Middle frontal gyrus (tissue), 1 donor: ENCODE data around the gene CLK2.
"Not testable (repeated sequence)": the region's sequence is repeated elsewhere in the genome, so short reads cannot be mapped to it uniquely, and the experiment has no call there.

Experiments
- DNase-seq: peaks from one replicate; pipeline ENCODE4 v3.0.0-alpha.2; 2015; ENCODE audit warnings: low spot score; ENCODE audit errors: extremely low spot score

CLK2 gene

GRCh38 chr1:155268630-155269029, 4.7 kb downstream of the CLK2 start:
- DNase-seq: no peak

DNA sequence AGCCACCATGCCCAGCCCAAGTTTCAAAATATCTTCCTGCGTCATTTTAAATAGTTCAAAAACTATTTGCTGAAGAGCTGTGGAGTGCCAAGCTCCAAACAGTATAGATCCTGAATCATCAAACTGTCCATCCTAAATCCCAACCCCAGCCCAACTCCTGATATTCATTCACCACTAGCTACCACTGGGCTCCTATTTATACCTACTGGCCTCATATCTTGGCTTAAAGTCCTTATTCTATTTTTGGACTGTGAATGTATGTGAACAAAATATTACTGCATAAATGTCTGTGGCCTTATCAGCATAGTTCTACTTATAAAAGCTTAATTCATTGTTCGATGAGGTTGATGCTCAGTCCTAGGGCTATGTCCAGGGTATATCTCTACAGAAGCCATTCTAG, 5.9 kb downstream of the CLK2 start:
- DNase-seq: no peak

DNA sequence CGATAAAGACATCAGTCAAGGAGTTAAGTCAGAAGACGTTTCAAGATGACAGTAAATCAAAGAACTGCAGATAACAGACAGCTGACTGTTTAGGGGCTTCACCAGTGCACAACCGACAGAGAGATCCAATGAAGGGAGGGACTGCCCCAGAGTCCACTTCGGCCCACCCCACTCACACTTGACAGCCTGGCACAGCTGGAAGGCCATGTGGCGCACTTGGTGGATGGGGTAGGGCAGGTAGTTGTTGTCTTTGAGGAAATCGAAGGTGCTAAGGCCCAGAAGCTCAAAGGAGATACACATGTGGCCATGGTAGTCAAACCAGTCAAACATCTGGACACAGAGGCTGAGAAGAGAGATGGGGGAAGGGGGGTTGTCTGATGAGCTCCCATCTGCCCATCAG, 6.8 kb downstream of the CLK2 start:
- DNase-seq: no peak

DNA sequence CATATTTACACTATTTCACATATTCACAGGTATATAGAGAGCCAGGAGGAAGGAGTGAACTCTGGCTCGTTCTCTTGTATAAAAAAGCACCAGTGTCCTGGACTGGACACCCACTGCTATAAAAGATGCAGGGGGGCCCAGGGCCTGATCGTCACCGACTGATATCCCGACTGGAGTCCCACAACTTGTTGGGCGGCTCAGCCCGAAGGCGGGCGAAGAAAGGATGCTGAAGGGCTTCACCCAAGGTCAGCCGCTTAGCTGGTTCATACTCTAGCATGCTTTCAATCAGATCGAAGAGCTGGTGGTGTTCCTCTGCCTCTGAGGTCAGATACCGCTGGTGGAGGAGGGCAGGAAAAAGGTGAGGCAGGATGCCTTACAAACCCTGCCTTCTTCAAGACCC, 10.2 kb downstream of the CLK2 start:
- no peak for DNase-seq

- DNase-seq: peak; percentile 99
Measured at GRCh38 chr1:155261852-155262673, 11.2 kb downstream of the CLK2 start, which contains the start of gene SCAMP3. Gene SCAMP3 (minus strand): TSS chr1:155262360. CDS start chr1:155262151, 209 bp downstream.

DNA sequence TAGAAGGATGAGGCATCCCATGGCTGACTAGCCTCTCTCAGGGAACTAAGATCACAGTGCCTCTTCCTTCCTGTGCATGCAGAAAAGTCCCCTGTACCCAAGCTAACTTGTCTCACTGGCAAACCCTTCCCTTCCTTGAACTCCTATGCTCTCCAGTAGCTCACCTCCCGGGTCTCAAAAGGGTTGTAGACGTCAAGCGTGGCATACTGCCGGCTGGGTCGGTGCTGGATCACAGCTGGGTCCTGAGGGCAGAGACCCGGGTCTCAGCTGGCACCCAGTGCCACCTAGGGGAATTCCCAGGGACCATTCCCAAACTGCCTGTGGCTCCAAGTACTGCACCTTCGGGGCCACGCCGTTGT, 11.8 kb downstream of the CLK2 start:
- no peak for DNase-seq

GRCh38 chr1:155260276-155260675, 13.0 kb downstream of the CLK2 start:
- DNase-seq: no peak

GRCh38 chr1:155256058-155256852, 17.0 kb downstream of the CLK2 start:
- DNase-seq: no peak

DNA sequence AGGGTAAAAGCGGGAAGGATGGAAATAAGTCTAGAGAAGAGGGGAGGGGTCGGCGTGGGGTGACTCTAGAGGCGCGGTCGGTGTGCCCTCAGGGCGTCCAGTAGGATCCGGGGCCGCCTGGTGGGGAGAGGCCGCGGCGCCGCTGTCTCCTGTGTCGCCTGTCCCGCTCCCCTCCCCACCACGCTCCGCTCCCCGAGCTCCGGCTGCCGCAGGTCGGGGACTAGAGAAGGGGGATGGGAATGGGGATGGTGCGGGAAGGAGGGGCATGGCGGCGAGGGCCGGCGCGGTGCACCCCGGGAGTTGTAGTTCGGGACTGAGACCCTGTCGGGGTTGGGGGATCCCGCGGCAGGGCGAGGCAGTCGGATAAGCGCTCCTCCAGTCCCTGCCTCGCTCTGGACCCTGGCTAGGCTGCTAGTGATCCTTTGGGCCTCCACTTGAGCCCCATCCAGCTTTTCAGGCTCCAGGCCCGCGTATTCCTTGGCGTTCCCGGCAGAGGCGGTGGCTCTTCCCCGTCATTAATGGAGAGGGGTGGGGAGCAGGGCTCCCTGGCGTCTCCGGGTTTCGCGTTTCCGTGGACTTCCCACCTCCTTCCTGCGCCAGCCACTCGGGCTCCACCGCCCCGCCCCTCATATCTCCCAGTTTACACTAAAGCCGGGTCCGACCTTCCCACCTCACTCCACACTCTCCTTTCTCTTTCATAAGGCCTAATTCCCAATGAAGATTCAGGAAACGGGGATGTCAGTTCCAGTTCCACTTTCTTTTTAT, 17.9 kb downstream of the CLK2 start, which contains the start of gene ENTREP3:
Gene ENTREP3, minus strand, starts transcription at position 241 of the 765 bp plus-strand sequence. CDS start 606 bp downstream, outside the sequence.
- peak; percentile 76 for DNase-seq

DNA sequence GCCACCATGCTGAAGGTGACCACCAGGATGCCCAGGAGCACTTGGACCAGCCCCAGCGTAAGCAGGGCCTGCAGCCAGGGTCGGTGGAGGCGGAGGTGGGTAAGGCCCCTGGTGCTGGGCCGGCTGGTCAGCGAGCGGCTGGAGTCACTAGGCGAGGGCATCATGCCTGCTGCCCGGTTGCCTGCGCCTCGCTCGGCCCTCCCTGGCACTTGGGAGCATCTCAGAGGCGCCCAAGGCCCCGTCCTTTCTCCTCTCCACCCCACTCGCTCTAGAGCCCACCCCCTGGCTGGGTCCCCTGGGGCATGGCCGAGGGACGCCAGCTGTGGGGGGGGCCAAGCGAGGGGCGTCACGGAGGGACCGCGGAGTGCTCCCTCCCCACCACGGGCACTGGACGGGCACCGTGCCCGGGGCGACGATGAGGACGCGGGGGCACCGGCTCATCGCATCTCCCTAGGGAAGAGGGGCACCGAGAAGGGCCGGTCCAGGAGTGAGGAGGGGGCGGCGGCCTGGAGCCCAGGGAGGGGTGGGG, 18.5 kb downstream of the CLK2 start:
- no peak for DNase-seq

GRCh38 chr1:155254228-155254713, 19.0 kb downstream of the CLK2 start:
- no peak for DNase-seq

DNA sequence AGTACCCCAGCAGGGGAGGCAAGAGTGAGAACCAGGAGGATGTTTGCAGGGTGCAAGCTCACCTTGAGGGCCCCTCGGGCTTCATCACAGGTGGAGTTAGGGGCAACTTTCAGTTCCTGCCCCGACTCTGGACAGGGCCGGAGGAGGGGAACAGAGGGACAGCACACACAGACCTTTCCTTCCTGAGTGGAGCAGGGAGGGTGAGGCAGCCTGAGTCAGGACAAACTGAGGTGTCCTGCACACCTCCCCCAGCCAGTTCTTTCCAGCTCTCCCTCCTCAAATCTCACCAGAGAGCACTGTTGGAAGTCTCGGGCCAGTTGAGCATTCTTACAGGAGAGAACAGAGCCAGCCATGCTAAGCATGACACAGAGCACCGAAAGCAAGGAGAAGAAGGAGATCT, 19.5 kb downstream of the CLK2 start:
- no peak for DNase-seq

DNA sequence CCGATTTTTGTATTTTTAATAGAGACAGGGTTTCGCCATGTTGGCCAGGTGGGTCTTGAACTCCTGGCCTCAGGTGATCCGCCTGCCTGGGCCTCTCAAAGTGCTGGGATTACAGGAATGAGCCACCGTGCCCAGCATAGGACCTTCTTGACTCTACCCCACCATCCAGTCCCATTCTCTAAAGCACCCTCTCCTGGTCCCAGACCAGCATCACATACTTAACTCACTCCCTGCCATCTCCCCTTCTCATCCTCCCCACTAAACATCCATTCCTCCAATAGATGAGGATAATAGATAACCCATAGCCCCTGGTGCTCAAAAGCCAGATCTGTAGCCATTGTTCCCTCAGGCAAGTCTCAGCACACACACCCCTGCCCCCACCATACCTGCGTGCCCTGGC, 20.1 kb downstream of the CLK2 start:
- DNase-seq: no peak

- no peak for DNase-seq
Measured at GRCh38 chr1:155251566-155251965, 21.7 kb downstream of the CLK2 start.

DNA sequence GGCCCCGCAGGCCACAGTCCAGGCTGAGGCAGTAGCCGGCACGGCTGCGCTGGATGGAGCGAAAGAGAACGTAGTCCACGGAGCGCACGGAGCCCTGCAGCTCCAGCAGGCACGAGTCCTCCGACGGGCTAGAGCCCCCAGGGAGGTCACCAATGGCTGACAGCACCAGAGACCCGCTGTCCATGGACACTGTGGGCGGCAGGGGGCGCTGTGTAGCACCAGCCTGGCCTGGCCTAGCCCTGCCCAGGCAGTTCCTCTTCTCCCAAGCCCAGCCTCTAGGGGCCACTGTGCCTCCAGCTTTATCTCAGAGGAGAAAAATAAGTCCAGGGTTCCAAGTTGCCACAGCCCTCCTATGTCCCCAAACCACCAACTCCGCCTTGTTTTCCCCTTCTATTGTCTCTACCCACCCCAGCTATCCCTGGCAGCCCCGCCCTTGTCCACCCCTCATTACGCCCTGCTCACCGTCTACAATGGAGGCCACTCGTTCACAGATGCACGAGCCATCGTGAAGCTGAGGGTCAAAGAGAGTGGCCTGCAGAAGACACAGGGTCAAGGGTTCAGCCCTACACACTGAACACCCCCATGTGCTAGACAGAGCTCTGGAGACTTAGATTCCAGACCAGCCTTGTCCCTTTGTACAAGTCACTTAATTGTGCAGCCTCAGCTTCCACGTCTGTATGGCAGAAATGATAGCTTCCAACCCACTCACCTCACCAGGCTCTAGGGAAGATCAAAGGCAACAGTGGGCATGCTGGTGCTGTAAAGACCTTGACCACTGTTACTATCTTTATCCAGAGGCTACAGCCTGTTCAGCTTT, 22.5 kb downstream of the CLK2 start:
- DNase-seq: peak; percentile 84

GRCh38 chr1:155250246-155250632, 23.1 kb downstream of the CLK2 start:
- no peak for DNase-seq

- DNase-seq: no peak
Measured at GRCh38 chr1:155247667-155248553, 25.4 kb downstream of the CLK2 start.

- not testable (repeated sequence) for DNase-seq
Measured at GRCh38 chr1:155246796-155247195, 26.5 kb downstream of the CLK2 start.

- no peak for DNase-seq
Measured at GRCh38 chr1:155245163-155245524, 28.2 kb downstream of the CLK2 start.
